CD4-positive, alpha-beta memory T cell (primary cell): ENCODE results near the gene NFATC4. TPM values are rescaled to one million over a fixed set of nuclear protein-coding genes. Genes with fewer than 3 reads are reported as not detected.
"Not testable (repeated sequence)": the region's sequence is repeated elsewhere in the genome, so short reads cannot be mapped to it uniquely, and the experiment has no call there.

Experiments
- CTCF ChIA-PET: fragments of 350-600 bp; sonication (Branson Sonifier 250); formaldehyde crosslinking; loops from one replicate; lab custom pipeline; 2021; ENCODE audit warnings: inconsistent platforms; ENCODE audit not compliant: partially characterized antibody; lab: Charles Lee
- POLR2A ChIA-PET: fragments of 350-600 bp; sonication (Branson Sonifier 250); formaldehyde crosslinking; loops from one replicate; lab custom pipeline; 2021; ENCODE audit not compliant: partially characterized antibody; lab: Charles Lee
- DNase-seq, 5 donors: peaks; one replicate each; pipeline versions ENCODE4 v3.0.0 to v3.0.0-alpha.2; 2020 to 2022; ENCODE audit warnings: mixed read lengths in 1 of 5
- H3K27ac ChIP-seq: one replicate; pipeline ENCODE4 v1.7.0; 2013; ENCODE audit warnings: low read depth, low read length
- H3K27me3 ChIP-seq: 2 replicates; pipeline ENCODE4 v1.7.0; 2013; ENCODE audit warnings: mild to moderate bottlenecking, low read length, moderate library complexity; ENCODE audit not compliant: insufficient read depth
- H3K36me3 ChIP-seq: 2 replicates; pipeline ENCODE4 v1.7.0; 2013; ENCODE audit warnings: mild to moderate bottlenecking, low read length, moderate library complexity; ENCODE audit not compliant: insufficient read depth
- H3K4me1 ChIP-seq: 2 replicates; pipeline ENCODE4 v1.7.0; 2013; ENCODE audit warnings: mild to moderate bottlenecking, low read length, moderate library complexity; ENCODE audit not compliant: insufficient read depth
- H3K4me3 ChIP-seq, 2 donors: one replicate each; pipeline ENCODE4 v1.7.0; 2013; ENCODE audit warnings: low read length in 2 of 2, mild to moderate bottlenecking in 1 of 2
- H3K9me3 ChIP-seq, 2 donors: one replicate each; pipeline ENCODE4 v1.7.0; 2013; ENCODE audit warnings: low read length in 2 of 2, control low read depth in 1 of 2; ENCODE audit not compliant: control insufficient read depth in 1 of 2
- H3K27ac Mint-ChIP-seq, 7 donors: one replicate each; pipeline ENCODE4 v1.8.0; 2020 to 2021; ENCODE audit warnings: mixed read lengths in 7 of 7, mild to moderate bottlenecking in 6 of 7, inconsistent platforms in 3 of 7, moderate library complexity in 3 of 7
- H3K27me3 Mint-ChIP-seq, 2 donors: one replicate each; pipeline ENCODE4 v1.8.0; 2020 to 2021; ENCODE audit warnings: mixed read lengths in 2 of 2
- H3K36me3 Mint-ChIP-seq, 2 donors: one replicate each; pipeline ENCODE4 v1.8.0; 2020 to 2021; ENCODE audit warnings: mixed read lengths in 2 of 2, inconsistent platforms in 1 of 2, mild to moderate bottlenecking in 1 of 2
- H3K4me1 Mint-ChIP-seq, 4 donors: one replicate each; pipeline ENCODE4 v1.8.0; 2020 to 2021; ENCODE audit warnings: mixed read lengths in 4 of 4, mild to moderate bottlenecking in 1 of 4
- H3K4me3 Mint-ChIP-seq, 8 donors: one replicate each; pipeline ENCODE4 v1.8.0; 2020 to 2021; ENCODE audit warnings: mixed read lengths in 8 of 8, mild to moderate bottlenecking in 7 of 8, moderate library complexity in 6 of 8, inconsistent platforms in 3 of 8
- H3K9me3 Mint-ChIP-seq, 8 donors: one replicate each; pipeline ENCODE4 v1.8.0; 2020 to 2021; ENCODE audit warnings: mixed read lengths in 8 of 8, mild to moderate bottlenecking in 5 of 8, inconsistent platforms in 3 of 8, moderate library complexity in 1 of 8
- intact Hi-C: fragments of 100-400 bp; cut with micrococcal nuclease; formaldehyde crosslinking; loops from one replicate; pipeline ENCODE4 v1.15.1; 2023
- polyA plus RNA-seq, 2 donors: library from polyadenylated mRNA; unstranded; fragments of 300-500 nt; fragmentation: Illumina TruSeq; gene quantifications; one replicate each; pipeline ENCODE4 v1.2.3, GENCODE V29; 2021
- total RNA-seq, 2 experiments: library from RNA; stranded (reverse); gene quantifications; one replicate each; pipeline ENCODE4 v1.2.3, GENCODE V29; 2021

The NFATC4 gene
- total and polyA plus RNA-seq, 4 experiments from 2014 or later, result not detected

GRCh38 chr14:24369907-24370687 lies 2.1 kb downstream of the NFATC4 start:
- intact Hi-C loops, result loop anchor here (10.0 kb wide), 1 partner anchor 305 kb away; no protein-coding TSS in a partner anchor
- Mint-ChIP-seq H3K36me3 (no peaks in the 10 kb centered on the region), H3K4me1 (peaks cover 15 to 31% (median 21%) of the 10 kb centered on the region in 4 donors), H3K4me3 (no peak overlapping the region), H3K9me3 (no peaks in the 10 kb centered on the region), H3K27me3 (peaks cover 26 to 31% of the 10 kb centered on the region in 2 donors), H3K27ac (no peak overlapping the region)
- no peaks in the 10 kb centered on the region for H3K36me3 ChIP-seq
- H3K9me3 ChIP-seq, result no peaks in the 10 kb centered on the region
- H3K4me3 ChIP-seq, result no peak overlapping the region
- ChIA-PET CTCF (interaction anchor here (1.0 kb wide), 2 partner anchors 61 to 67 kb away, joined by 3 read pairs; no protein-coding TSS in a partner anchor), POLR2A (no interaction called here)
- H3K4me1 ChIP-seq, result peaks cover 33% of the 10 kb centered on the region
- H3K27ac ChIP-seq, result no peak overlapping the region
- DNase-seq, result no peak
- H3K27me3 ChIP-seq, result peaks cover 25% of the 10 kb centered on the region

- Mint-ChIP-seq H3K9me3 (no peaks in the 10 kb centered on the region), H3K27me3 (peaks cover 19 to 29% of the 10 kb centered on the region in 2 donors), H3K4me1 (peaks cover 10 to 24% (median 16%) of the 10 kb centered on the region in 4 donors), H3K27ac (no peak overlapping the region), H3K4me3 (no peak overlapping the region), H3K36me3 (no peaks in the 10 kb centered on the region)
- ChIA-PET POLR2A (interaction anchor here (1.3 kb wide), 1 partner anchor 31 kb away, joined by 3 read pairs; the partner anchor contains the start of gene RIPK3), CTCF (interaction anchor here (1.0 kb wide), 1 partner anchor 61 kb away, joined by 3 read pairs; no protein-coding TSS in a partner anchor)
- intact Hi-C loops, result no loop called here
- Histone ChIP-seq H3K9me3 (no peaks in the 10 kb centered on the region), H3K36me3 (no peaks in the 10 kb centered on the region), H3K4me1 (peaks cover 27% of the 10 kb centered on the region), H3K27me3 (peaks cover 20% of the 10 kb centered on the region), H3K4me3 (no peak overlapping the region), H3K27ac (no peak overlapping the region)
- no peak for DNase-seq
Measured at GRCh38 chr14:24370748-24371147, 2.8 kb downstream of the NFATC4 start.

- H3K27ac ChIP-seq, H3K9me3 ChIP-seq, intact Hi-C loops, H3K27ac Mint-ChIP-seq, H3K36me3 Mint-ChIP-seq, H3K9me3 Mint-ChIP-seq, H3K36me3 ChIP-seq, DNase-seq, H3K4me3 ChIP-seq: not testable (repeated sequence)
- Mint-ChIP-seq H3K4me3 (peak overlapping the region in 3 of 8 donors; percentile 28 to 43 (median 43)), H3K4me1 (peaks cover 7 to 18% (median 12%) of the 10 kb centered on the region in 4 donors), H3K27me3 (peaks cover 16 to 25% of the 10 kb centered on the region in 2 donors)
- CTCF ChIA-PET, result interaction anchor here (0.6 to 1.5 kb wide), 3 partner anchors 23 to 60 kb away, joined by 3 to 5 read pairs (median 5); no protein-coding TSS in a partner anchor
- peaks cover 18% of the 10 kb centered on the region for H3K4me1 ChIP-seq
- H3K27me3 ChIP-seq, result peaks cover 15% of the 10 kb centered on the region
- POLR2A ChIA-PET, result interaction anchor here (1.0 to 1.3 kb wide), 2 partner anchors 32 to 59 kb away, joined by 3 read pairs; partner anchors contain the start of gene RIPK3
Measured at GRCh38 chr14:24371605-24372004, 3.6 kb downstream of the NFATC4 start.

- H3K27ac Mint-ChIP-seq, result no peak overlapping the region
- Histone ChIP-seq H3K27me3 (peaks cover 3% of the 10 kb centered on the region), H3K4me3 (no peak overlapping the region), H3K27ac (no peak overlapping the region), H3K36me3 (no peaks in the 10 kb centered on the region), H3K4me1 (peaks cover 6% of the 10 kb centered on the region), H3K9me3 (no peaks in the 10 kb centered on the region)
- H3K9me3 Mint-ChIP-seq, result no peaks in the 10 kb centered on the region
- H3K4me1 Mint-ChIP-seq, result peaks cover 2 to 5% (median 3%) of the 10 kb centered on the region in 4 donors
- intact Hi-C loops, result no loop called here
- H3K36me3 Mint-ChIP-seq, result no peaks in the 10 kb centered on the region
- no peak for DNase-seq
- CTCF ChIA-PET, result interaction anchor here (0.8 to 1.5 kb wide), 2 partner anchors 59 to 64 kb away, joined by 3 to 5 read pairs; no protein-coding TSS in a partner anchor
- POLR2A ChIA-PET, result no interaction called here
- no peak overlapping the region for H3K4me3 Mint-ChIP-seq
- peaks cover 5 to 13% of the 10 kb centered on the region in 2 donors for H3K27me3 Mint-ChIP-seq
Measured at GRCh38 chr14:24372701-24373416, 4.9 kb downstream of the NFATC4 start.

- no peak for DNase-seq
- no peaks in the 10 kb centered on the region for H3K27me3 ChIP-seq
- H3K4me1 ChIP-seq, result no peaks in the 10 kb centered on the region
- no peaks in the 10 kb centered on the region for H3K4me1 Mint-ChIP-seq
- peaks cover under 1 to 8% of the 10 kb centered on the region in 2 donors for H3K27me3 Mint-ChIP-seq
- no peaks in the 10 kb centered on the region for H3K9me3 ChIP-seq
- no peak overlapping the region for H3K27ac Mint-ChIP-seq
- H3K4me3 ChIP-seq, result no peak overlapping the region
- no peaks in the 10 kb centered on the region for H3K36me3 Mint-ChIP-seq
- POLR2A ChIA-PET, result no interaction called here
- H3K36me3 ChIP-seq, result no peaks in the 10 kb centered on the region
- H3K27ac ChIP-seq, result no peak overlapping the region
- intact Hi-C loops, result no loop called here
- CTCF ChIA-PET, result no interaction called here
- no peak overlapping the region for H3K4me3 Mint-ChIP-seq
- H3K9me3 Mint-ChIP-seq, result no peaks in the 10 kb centered on the region
Measured at GRCh38 chr14:24376448-24377070, 8.6 kb downstream of the NFATC4 start.

- Mint-ChIP-seq H3K4me1 (no peaks in the 10 kb centered on the region), H3K36me3 (no peaks in the 10 kb centered on the region), H3K4me3 (no peak overlapping the region), H3K9me3 (no peaks in the 10 kb centered on the region), H3K27me3 (peaks cover 0 to 8% of the 10 kb centered on the region in 2 donors), H3K27ac (no peak overlapping the region)
- H3K4me1 ChIP-seq, result no peaks in the 10 kb centered on the region
- H3K27me3 ChIP-seq, result no peaks in the 10 kb centered on the region
- ChIA-PET POLR2A (no interaction called here), CTCF (no interaction called here)
- no peaks in the 10 kb centered on the region for H3K9me3 ChIP-seq
- intact Hi-C loops, result no loop called here
- no peaks in the 10 kb centered on the region for H3K36me3 ChIP-seq
- DNase-seq, result no peak
- H3K27ac ChIP-seq, result no peak overlapping the region
- no peak overlapping the region for H3K4me3 ChIP-seq
Measured at GRCh38 chr14:24377126-24377525, 9.1 kb downstream of the NFATC4 start.
